Body of pancreas (tissue), 4 donors: ENCODE results near the gene MED14.

Experiments
- CTCF ChIP-seq, 7 experiments: fragments of 450-650 bp in 4 of 7; fragments of 200-600 bp in 3 of 7; sonication (generic) in 3 of 7; IDR thresholded peaks; one replicate each; pipeline ENCODE4 v1.5.1; 2016 to 2019; ENCODE audit warnings: antibody characterized with exemption in 7 of 7
- POLR2A ChIP-seq, 3 donors: fragments of 450-650 bp; IDR thresholded peaks; one replicate each; pipeline ENCODE4 v1.6.1; 2016; ENCODE audit warnings: antibody characterized with exemption in 3 of 3, mild to moderate bottlenecking in 2 of 3

DNA sequence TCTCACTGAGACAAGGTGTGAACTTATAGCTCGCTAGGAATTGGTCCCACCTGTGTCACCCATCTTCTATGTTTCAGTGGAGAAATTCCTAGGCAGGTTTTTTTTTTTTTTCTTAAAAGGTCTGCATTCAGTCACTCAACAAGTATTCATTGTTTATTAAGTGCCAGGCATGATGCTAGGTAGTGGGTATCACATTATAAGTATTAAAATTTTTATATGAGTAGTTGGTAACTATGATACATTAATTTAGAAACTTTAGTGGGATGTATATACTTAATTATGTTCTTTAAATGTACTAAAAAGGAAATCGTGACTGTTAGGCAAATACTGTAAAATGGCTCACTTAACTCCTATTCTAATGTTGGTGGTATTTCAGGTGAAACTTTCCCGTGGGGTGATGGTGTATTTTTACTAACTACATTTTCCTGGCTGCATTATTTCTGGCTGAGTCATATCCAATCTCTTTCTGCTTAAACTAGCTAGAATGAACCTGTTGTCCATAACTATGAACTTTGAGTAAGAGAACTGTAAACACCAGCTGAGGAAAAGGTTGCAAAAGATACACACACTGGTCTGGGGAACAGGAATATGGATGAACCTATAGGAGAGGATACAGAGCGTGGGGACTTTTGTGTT, 49.3 kb upstream of the MED14 start:
- no peak for TF ChIP-seq POLR2A (IDR thresholded peaks at IDR 0.05)
- TF ChIP-seq CTCF (IDR thresholded peaks at IDR 0.05): no peak
